Ovary (tissue), 9 donors: ENCODE measurements around the gene CSNK1E. TPM values are rescaled to one million over a fixed set of nuclear protein-coding genes. Genes with fewer than 3 reads are reported as not detected.

ENCODE experiments used
- DNase-seq, 5 donors: peaks; one replicate each; pipeline ENCODE4 v3.0.0-alpha.2; 2019 to 2020
- H3K27ac ChIP-seq, 2 donors: fragments of 200-600 bp; one replicate each; pipeline versions ENCODE4 v1.5.1 to v1.8.0; 2019 to 2022
- H3K27me3 ChIP-seq: fragments of 200-600 bp; one replicate; pipeline ENCODE4 v1.8.0; 2022
- H3K36me3 ChIP-seq: fragments of 200-600 bp; sonication (generic); one replicate; pipeline ENCODE4 v1.5.1; 2019
- H3K4me1 ChIP-seq: one replicate; pipeline ENCODE4 v1.8.1; 2013; ENCODE audit warnings: mild to moderate bottlenecking, moderate library complexity; ENCODE audit not compliant: insufficient read depth
- H3K4me3 ChIP-seq: fragments of 200-600 bp; sonication (generic); one replicate; pipeline ENCODE4 v1.5.1; 2017
- H3K9me3 ChIP-seq, 2 donors: fragments of 200-600 bp in 1 of 2; sonication (generic) in 1 of 2; one replicate each; pipeline versions ENCODE4 v1.5.1 to v1.8.1; 2013 to 2019; ENCODE audit warnings: mild to moderate bottlenecking in 1 of 2, moderate library complexity in 1 of 2
- EP300 ChIP-seq: sonication (generic); formaldehyde crosslinking; IDR thresholded peaks from one replicate; pipeline ENCODE4 v1.6.1; 2017; ENCODE audit warnings: antibody characterized with exemption
- POLR2A ChIP-seq: fragments of 450-650 bp; IDR thresholded peaks from one replicate; pipeline ENCODE4 v1.6.1; 2017; ENCODE audit warnings: antibody characterized with exemption, mild to moderate bottlenecking, moderate library complexity
- WGBS, 3 donors: extraction: QIAGEN DNeasy Blood & Tissue Kit in 1 of 3; methylation state at CpG; one replicate each; pipeline versions ENCODE4 v1.1.5 to v1.1.7; 2013 to 2017; 5-methylcytosine and 5-hydroxymethylcytosine counted together
- intact Hi-C, 4 donors: fragments of 100-400 bp; cut with DNase I; formaldehyde crosslinking; loops; one replicate each; pipeline versions ENCODE4 v1.11.0 to v1.15.1; 2022 to 2023
- polyA plus RNA-seq, 2 donors: library from polyadenylated mRNA; stranded (reverse); fragments of 200-250 nt in 1 of 2; fragments of 350-450 nt in 1 of 2; fragmentation: Illumina TruSeq in 1 of 2; extraction: RNeasy Lipid Tissue Mini Kit (QIAGEN cat#74804) in 1 of 2; gene quantifications; one replicate each; pipeline ENCODE4 v1.2.3, GENCODE V29; 2013 to 2014
- total RNA-seq, 7 donors: library from RNA; depleted of rRNA in 2 of 7; stranded (reverse); fragments of >200 nt in 2 of 7; fragmentation: NEBNext Ultra II Directional in 3 of 7; extraction: Animal tissue kit (Norgen Biotek cat#: 25700) in 3 of 7; gene quantifications; one replicate each; pipeline versions ENCODE4 v1.1.0 to v1.2.4, GENCODE V29; 2016 to 2023
- TF ChIP-seq, protein P1 (sequence below), 3 donors: fragments of 450-650 bp in 2 of 3; fragments of 200-600 bp in 1 of 3; IDR thresholded peaks; one replicate each; pipeline versions ENCODE4 v1.5.1 to v1.8.0; 2016 to 2022; ENCODE audit warnings: antibody characterized with exemption in 3 of 3, mild to moderate bottlenecking in 1 of 3
- donor health status: DM: no; HTN: no; CAD: no; lungs with moderate emphysema.
- donor health status: DM: no; HTN: no; CAD: no.
- donor health status: Bipolar disorder and iron deficiency.
- donor health status: DM: yes; HTN: yes; CAD: no.
- donor health status: DM: no; HTN: no; CAD: no.
- donor health status: DM: yes; HTN: yes; CAD: no.

Gene CSNK1E
- total and polyA plus RNA-seq, 9 donors = 61.4 to 161 (median 105) TPM

DNA sequence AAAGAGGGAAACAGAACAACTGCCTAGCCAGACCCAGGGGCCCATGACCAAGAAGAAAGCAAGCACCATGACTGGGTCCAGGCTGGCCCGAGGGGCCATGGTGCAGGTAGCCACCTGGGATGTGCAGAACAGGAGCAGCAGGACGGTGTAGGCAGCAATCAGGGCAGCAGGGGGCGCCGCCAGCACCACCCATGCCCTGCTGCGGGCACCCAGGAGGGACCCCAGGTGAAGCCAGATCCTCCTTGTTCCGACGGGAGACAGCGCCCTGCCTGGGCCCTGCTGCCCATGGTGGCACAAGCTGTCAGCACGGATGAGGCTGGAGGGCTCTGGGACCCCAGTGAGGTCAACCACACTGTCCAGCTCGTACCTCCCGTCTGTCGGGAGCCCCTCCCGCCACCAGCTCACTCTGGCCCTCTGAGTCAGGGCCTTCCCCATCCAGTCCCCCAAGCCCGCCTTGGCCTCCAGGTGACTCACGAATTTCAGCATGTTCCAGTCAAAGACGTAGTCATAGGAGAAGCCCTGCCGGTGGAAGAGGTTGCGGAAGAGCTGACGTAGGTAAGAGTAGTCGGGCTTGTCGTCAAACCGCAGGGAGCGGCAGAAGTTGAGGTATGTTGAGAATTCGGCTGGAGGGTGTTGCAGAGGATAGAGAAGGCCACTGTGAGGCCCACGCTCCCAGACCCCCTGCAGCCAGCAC, 18.8 kb downstream of the CSNK1E start:
- Histone ChIP-seq H3K27ac (no peak overlapping the region), H3K4me1 (peaks cover 2% of the 10 kb centered on the region), H3K9me3 (no peaks in the 10 kb centered on the region), H3K4me3 (no peak overlapping the region), H3K36me3 (no peaks in the 10 kb centered on the region), H3K27me3 (no peaks in the 10 kb centered on the region)
- no peak for DNase-seq
- 85 to 86% (median 86%) methylated on average over 25 of the region's 25 CpGs for WGBS, 3 donors
- intact Hi-C loops = no loop called here
- no peak for TF ChIP-seq POLR2A
- no peak for TF ChIP-seq EP300
- TF ChIP-seq, protein P1, sequence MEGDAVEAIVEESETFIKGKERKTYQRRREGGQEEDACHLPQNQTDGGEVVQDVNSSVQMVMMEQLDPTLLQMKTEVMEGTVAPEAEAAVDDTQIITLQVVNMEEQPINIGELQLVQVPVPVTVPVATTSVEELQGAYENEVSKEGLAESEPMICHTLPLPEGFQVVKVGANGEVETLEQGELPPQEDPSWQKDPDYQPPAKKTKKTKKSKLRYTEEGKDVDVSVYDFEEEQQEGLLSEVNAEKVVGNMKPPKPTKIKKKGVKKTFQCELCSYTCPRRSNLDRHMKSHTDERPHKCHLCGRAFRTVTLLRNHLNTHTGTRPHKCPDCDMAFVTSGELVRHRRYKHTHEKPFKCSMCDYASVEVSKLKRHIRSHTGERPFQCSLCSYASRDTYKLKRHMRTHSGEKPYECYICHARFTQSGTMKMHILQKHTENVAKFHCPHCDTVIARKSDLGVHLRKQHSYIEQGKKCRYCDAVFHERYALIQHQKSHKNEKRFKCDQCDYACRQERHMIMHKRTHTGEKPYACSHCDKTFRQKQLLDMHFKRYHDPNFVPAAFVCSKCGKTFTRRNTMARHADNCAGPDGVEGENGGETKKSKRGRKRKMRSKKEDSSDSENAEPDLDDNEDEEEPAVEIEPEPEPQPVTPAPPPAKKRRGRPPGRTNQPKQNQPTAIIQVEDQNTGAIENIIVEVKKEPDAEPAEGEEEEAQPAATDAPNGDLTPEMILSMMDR (IDR thresholded peaks at IDR 0.05) = no peak

DNA sequence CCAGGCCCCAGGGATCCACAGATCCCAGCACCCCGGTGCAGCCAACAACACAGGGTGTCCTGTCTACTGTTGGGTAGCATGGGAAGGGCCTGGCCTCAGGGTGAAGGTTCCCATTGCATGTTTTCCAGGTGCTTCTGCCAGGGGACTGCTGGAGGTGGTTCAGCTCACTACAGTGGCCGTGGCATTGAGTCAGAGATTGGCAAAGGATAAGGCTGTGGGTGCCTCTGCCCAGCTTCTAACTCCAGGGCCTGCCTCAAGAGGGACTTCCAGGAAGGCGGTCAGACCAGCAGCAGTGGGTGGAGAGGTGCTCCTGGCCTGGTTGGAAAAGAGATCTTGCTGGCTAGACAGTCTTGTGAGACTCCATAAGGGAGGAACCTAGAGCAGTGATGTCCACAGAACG, 20.9 kb downstream of the CSNK1E start:
- DNase-seq = no peak
- intact Hi-C loops = no loop called here
- no peaks in the 10 kb centered on the region for H3K36me3 ChIP-seq
- TF ChIP-seq, protein P1 (IDR thresholded peaks at IDR 0.05) = no peak
- no peak for TF ChIP-seq POLR2A
- TF ChIP-seq EP300 = no peak
- H3K27me3 ChIP-seq = no peaks in the 10 kb centered on the region
- no peaks in the 10 kb centered on the region for H3K4me1 ChIP-seq
- no peaks in the 10 kb centered on the region for H3K9me3 ChIP-seq
- H3K4me3 ChIP-seq = no peak overlapping the region
- H3K27ac ChIP-seq = no peak overlapping the region
- 70 to 73% (median 72%) methylated on average over 4 of the region's 4 CpGs for WGBS, 3 donors

DNA sequence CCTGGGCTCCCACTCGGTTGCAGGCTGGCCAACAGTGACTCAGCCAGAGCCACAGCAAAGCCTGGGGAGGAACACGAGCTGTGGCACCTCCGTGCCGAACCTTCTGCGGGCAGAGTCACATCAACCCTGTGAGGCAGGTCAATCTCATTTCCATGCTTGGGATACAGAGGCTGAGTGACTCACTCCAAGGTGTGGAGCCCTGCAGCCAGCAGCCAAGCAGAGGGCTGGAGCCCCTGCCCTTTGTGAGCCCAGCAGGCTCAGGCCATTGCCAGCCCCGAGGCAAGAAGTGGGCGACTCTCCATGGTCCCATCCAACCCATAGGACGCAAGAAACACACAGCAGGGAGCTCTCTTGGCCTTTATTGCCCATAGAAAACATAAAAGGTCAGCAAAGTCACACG, 21.4 kb downstream of the CSNK1E start:
- intact Hi-C loops = no loop called here
- H3K27ac ChIP-seq = no peak overlapping the region
- TF ChIP-seq POLR2A (no peak), EP300 (no peak)
- TF ChIP-seq, protein P1 (IDR thresholded peaks at IDR 0.05) = no peak
- H3K4me1 ChIP-seq = no peaks in the 10 kb centered on the region
- H3K4me3 ChIP-seq = no peak overlapping the region
- H3K36me3 ChIP-seq = no peaks in the 10 kb centered on the region
- WGBS, 3 donors = 77 to 86% (median 85%) methylated on average over 9 of the region's 9 CpGs
- H3K9me3 ChIP-seq = no peaks in the 10 kb centered on the region
- no peak for DNase-seq
- no peaks in the 10 kb centered on the region for H3K27me3 ChIP-seq

DNA sequence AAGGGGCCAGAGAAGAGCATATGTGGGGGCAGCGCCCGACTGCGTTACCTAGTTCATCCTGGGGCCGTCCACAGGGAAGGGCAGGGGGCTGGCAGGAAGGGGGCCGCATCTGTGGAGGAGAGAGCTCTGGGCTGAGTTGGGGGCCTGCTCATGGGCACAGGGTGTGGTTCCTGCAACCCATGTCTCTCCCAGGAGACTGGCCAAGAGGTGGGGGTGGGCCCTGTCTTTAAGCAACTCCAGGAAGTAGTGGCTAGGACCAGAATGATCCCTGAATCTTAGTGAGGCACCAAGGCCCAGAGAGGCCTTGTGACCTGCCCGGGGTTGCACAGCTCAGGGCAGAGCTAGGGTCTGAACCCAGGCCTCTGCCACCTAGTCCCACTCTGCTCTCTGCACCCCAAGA, 21.9 kb downstream of the CSNK1E start:
- no peaks in the 10 kb centered on the region for H3K27me3 ChIP-seq
- DNase-seq = no peak
- H3K36me3 ChIP-seq = no peaks in the 10 kb centered on the region
- WGBS, 3 donors = 80 to 88% (median 81%) methylated on average over 6 of the region's 6 CpGs
- intact Hi-C loops = no loop called here
- H3K27ac ChIP-seq = peak overlapping the region in 1 of 2 donors; percentile 29
- H3K4me3 ChIP-seq = no peak overlapping the region
- no peaks in the 10 kb centered on the region for H3K9me3 ChIP-seq
- TF ChIP-seq POLR2A = no peak
- no peak for TF ChIP-seq EP300
- TF ChIP-seq, protein P1 (IDR thresholded peaks at IDR 0.05) = no peak
- H3K4me1 ChIP-seq = no peaks in the 10 kb centered on the region
